Spleen (tissue), 11 donors: ENCODE measurements around the gene LRP1B. TPM values are rescaled to one million over a fixed set of nuclear protein-coding genes. Genes with fewer than 3 reads are reported as not detected.

ENCODE experiments used
- DNase-seq: peaks from one replicate; pipeline ENCODE4 v3.0.0-alpha.2; 2020
- H3K27ac ChIP-seq, 8 donors: fragments of 200-600 bp; sonication (generic) in 7 of 8; 1 replicate in 4 of 8; 2 replicates in 4 of 8; pipeline versions ENCODE4 v1.5.0 to v1.8.0; 2016 to 2021; ENCODE audit warnings: inconsistent platforms in 4 of 8, mild to moderate bottlenecking in 4 of 8, moderate library complexity in 1 of 8
- H3K27me3 ChIP-seq, 7 donors: fragments of 200-600 bp; sonication (generic) in 6 of 7; replicated peaks in 1 of 7; 1 replicate in 4 of 7; 2 replicates in 3 of 7; pipeline versions ENCODE4 v1.5.0 to v1.8.0; 2016 to 2021; ENCODE audit warnings: inconsistent platforms in 3 of 7, mild to moderate bottlenecking in 1 of 7
- H3K36me3 ChIP-seq, 6 donors: fragments of 200-600 bp; sonication (generic) in 5 of 6; 1 replicate in 4 of 6; 2 replicates in 2 of 6; pipeline versions ENCODE4 v1.5.0 to v1.8.0; 2016 to 2021; ENCODE audit warnings: inconsistent platforms in 2 of 6
- H3K4me1 ChIP-seq, 6 donors: fragments of 200-600 bp; sonication (generic) in 5 of 6; 1 replicate in 3 of 6; 2 replicates in 3 of 6; pipeline versions ENCODE4 v1.5.0 to v1.8.0; 2016 to 2021; ENCODE audit warnings: inconsistent platforms in 3 of 6
- H3K4me3 ChIP-seq, 8 donors: fragments of 200-600 bp; sonication (generic) in 7 of 8; 1 replicate in 4 of 8; 2 replicates in 4 of 8; pipeline versions ENCODE4 v1.5.0 to v1.8.0; 2016 to 2021; ENCODE audit warnings: inconsistent platforms in 4 of 8, mild to moderate bottlenecking in 4 of 8, moderate library complexity in 2 of 8
- H3K9me3 ChIP-seq, 8 donors: fragments of 200-600 bp; sonication (generic) in 7 of 8; 1 replicate in 4 of 8; 2 replicates in 4 of 8; pipeline versions ENCODE4 v1.5.0 to v1.8.0; 2016 to 2021; ENCODE audit warnings: inconsistent platforms in 4 of 8
- CTCF ChIP-seq, 11 experiments: fragments of 200-600 bp in 7 of 11; fragments of 450-650 bp in 4 of 11; sonication (generic) in 4 of 11; IDR thresholded peaks in 8 of 11; conservative IDR thresholded peaks in 3 of 11; 1 replicate in 7 of 11; 2 replicates in 4 of 11; pipeline versions ENCODE4 v1.4.0 to v1.8.0; 2016 to 2021; ENCODE audit warnings: antibody characterized with exemption in 11 of 11, inconsistent platforms in 4 of 11, mild to moderate bottlenecking in 1 of 11
- POLR2A ChIP-seq, 3 donors: fragments of 450-650 bp; IDR thresholded peaks; one replicate each; pipeline ENCODE4 v1.5.1; 2017; ENCODE audit warnings: antibody characterized with exemption in 3 of 3, mild to moderate bottlenecking in 1 of 3
- POLR2AphosphoS5 ChIP-seq, 3 donors: sonication (generic); formaldehyde crosslinking; IDR thresholded peaks; one replicate each; pipeline ENCODE4 v1.5.1; 2017; ENCODE audit warnings: antibody characterized with exemption in 3 of 3
- WGBS, 5 donors: extraction: QIAGEN DNeasy Blood & Tissue Kit in 3 of 5; methylation state at CpG; one replicate each; pipeline versions ENCODE4 v1.1.5 to v1.1.7; 2013 to 2018; 5-methylcytosine and 5-hydroxymethylcytosine counted together
- intact Hi-C: fragments of 100-400 bp; cut with DNase I; formaldehyde crosslinking; loops from one replicate; pipeline ENCODE4 v1.15.0; 2023; ENCODE audit warnings: low total_unique reads
- polyA plus RNA-seq, 3 donors: library from polyadenylated mRNA; stranded (reverse); fragments of 200-250 nt; gene quantifications; one replicate each; pipeline ENCODE4 v1.2.1, GENCODE V29; 2013
- total RNA-seq, 7 donors: library from RNA; depleted of rRNA in 3 of 7; stranded (reverse); fragments of >200 nt in 3 of 7; fragmentation: NEBNext Ultra II Directional in 4 of 7; extraction: Animal tissue kit (Norgen Biotek cat#: 25700) in 4 of 7; gene quantifications; one replicate each; pipeline versions ENCODE4 v1.1.0 to v1.2.1, GENCODE V29; 2016 to 2021
- donor health status: healthy with polysubstance abuse.
- donor health status: DM: no; HTN: no; CAD: no; lungs with moderate emphysema.
- donor health status: DM: no; HTN: no; CAD: no.
- donor health status: Bipolar disorder and iron deficiency.
- donor health status: healthy.
- donor health status: DM: no; HTN: no; CAD: no.
- donor health status: DM: yes; HTN: yes; CAD: no.

Gene LRP1B
- total and polyA plus RNA-seq, 10 donors: 0.02 to 0.85 (median 0.08) TPM; not detected in 2

- intact Hi-C loops: no loop called here
- H3K36me3 ChIP-seq: no peaks in the 10 kb centered on the region
- peaks cover 0 to 5% (median 0%) of the 10 kb centered on the region in 8 donors for H3K9me3 ChIP-seq
- 56 to 74% (median 71%) methylated on average over 5 of the region's 5 CpGs for WGBS, 5 donors
- H3K27ac ChIP-seq: no peak overlapping the region
- TF ChIP-seq POLR2AphosphoS5 (IDR thresholded peaks at IDR 0.05) (no peak), POLR2A (IDR thresholded peaks at IDR 0.05) (no peak), CTCF (IDR thresholded peaks at IDR 0.05 in 8 of 11, conservative IDR thresholded peaks at IDR 0.05 in 3 of 11) (no peak)
- no peaks in the 10 kb centered on the region for H3K4me1 ChIP-seq
- no peak overlapping the region for H3K4me3 ChIP-seq
- no peaks in the 10 kb centered on the region for H3K27me3 ChIP-seq
- DNase-seq: no peak
Observed at GRCh38 chr2:141392517-141393213, 738.2 kb downstream of the LRP1B start.

- Histone ChIP-seq H3K36me3 (no peaks in the 10 kb centered on the region), H3K27ac (no peak overlapping the region), H3K9me3 (peaks cover 0 to 5% (median 0%) of the 10 kb centered on the region in 8 donors), H3K4me3 (no peak overlapping the region), H3K27me3 (no peaks in the 10 kb centered on the region), H3K4me1 (no peaks in the 10 kb centered on the region)
- TF ChIP-seq POLR2AphosphoS5 (IDR thresholded peaks at IDR 0.05): no peak
- TF ChIP-seq CTCF (IDR thresholded peaks at IDR 0.05 in 8 of 11, conservative IDR thresholded peaks at IDR 0.05 in 3 of 11): no peak
- no peak for TF ChIP-seq POLR2A (IDR thresholded peaks at IDR 0.05)
- intact Hi-C loops: no loop called here
- no peak for DNase-seq
Observed at GRCh38 chr2:141386168-141386567, 744.6 kb downstream of the LRP1B start.

- Histone ChIP-seq H3K27ac (no peak overlapping the region), H3K9me3 (peaks cover 0 to 5% (median 0%) of the 10 kb centered on the region in 8 donors), H3K36me3 (no peaks in the 10 kb centered on the region), H3K4me3 (no peak overlapping the region), H3K27me3 (no peaks in the 10 kb centered on the region), H3K4me1 (no peaks in the 10 kb centered on the region)
- DNase-seq: no peak
- intact Hi-C loops: no loop called here
- TF ChIP-seq CTCF (IDR thresholded peaks at IDR 0.05 in 8 of 11, conservative IDR thresholded peaks at IDR 0.05 in 3 of 11): no peak
- TF ChIP-seq POLR2AphosphoS5 (IDR thresholded peaks at IDR 0.05): no peak
- no peak for TF ChIP-seq POLR2A (IDR thresholded peaks at IDR 0.05)
- WGBS, 5 donors: 66 to 85% (median 80%) methylated on average over 4 of the region's 4 CpGs
Observed at GRCh38 chr2:141384676-141385075, 746.1 kb downstream of the LRP1B start.

- TF ChIP-seq POLR2A (IDR thresholded peaks at IDR 0.05) (no peak), CTCF (IDR thresholded peaks at IDR 0.05 in 8 of 11, conservative IDR thresholded peaks at IDR 0.05 in 3 of 11) (no peak), POLR2AphosphoS5 (IDR thresholded peaks at IDR 0.05) (no peak)
- Histone ChIP-seq H3K4me1 (no peaks in the 10 kb centered on the region), H3K36me3 (no peaks in the 10 kb centered on the region), H3K9me3 (peaks cover 0 to 4% (median 0%) of the 10 kb centered on the region in 8 donors), H3K27ac (no peak overlapping the region), H3K4me3 (no peak overlapping the region), H3K27me3 (no peaks in the 10 kb centered on the region)
- intact Hi-C loops: no loop called here
- no peak for DNase-seq
- 74 to 100% (median 89%) methylated on average over 1 of the region's 1 CpG for WGBS, 5 donors
Observed at GRCh38 chr2:141381946-141382345, 748.9 kb downstream of the LRP1B start.
